NCI-H146 (cell line): ENCODE data around the gene IFT122.

Experiments used
- DNase-seq: peaks from one replicate; lab custom pipeline; 2025; lab: John Stamatoyannopoulos, UW

IFT122 gene

DNA sequence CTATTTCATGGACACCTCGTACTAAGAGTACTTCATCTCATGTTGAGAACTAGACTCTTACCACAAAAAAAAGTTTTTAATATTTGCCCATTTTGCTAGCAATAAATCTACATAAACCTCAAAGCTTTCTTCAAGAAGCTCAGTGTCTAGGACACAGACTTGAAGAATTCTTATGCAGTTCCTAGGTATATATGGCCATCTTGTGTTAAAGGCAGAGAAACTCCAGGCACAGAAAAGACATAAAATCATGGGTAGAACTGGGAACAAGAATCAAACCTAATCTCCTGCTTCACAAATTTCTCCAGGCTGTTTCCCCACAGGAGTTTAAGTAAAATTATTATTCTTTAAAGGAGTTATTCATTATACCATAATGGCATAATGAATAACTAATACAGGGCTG is 4.7 kb upstream of the IFT122 start:
- DNase-seq = no peak

DNA sequence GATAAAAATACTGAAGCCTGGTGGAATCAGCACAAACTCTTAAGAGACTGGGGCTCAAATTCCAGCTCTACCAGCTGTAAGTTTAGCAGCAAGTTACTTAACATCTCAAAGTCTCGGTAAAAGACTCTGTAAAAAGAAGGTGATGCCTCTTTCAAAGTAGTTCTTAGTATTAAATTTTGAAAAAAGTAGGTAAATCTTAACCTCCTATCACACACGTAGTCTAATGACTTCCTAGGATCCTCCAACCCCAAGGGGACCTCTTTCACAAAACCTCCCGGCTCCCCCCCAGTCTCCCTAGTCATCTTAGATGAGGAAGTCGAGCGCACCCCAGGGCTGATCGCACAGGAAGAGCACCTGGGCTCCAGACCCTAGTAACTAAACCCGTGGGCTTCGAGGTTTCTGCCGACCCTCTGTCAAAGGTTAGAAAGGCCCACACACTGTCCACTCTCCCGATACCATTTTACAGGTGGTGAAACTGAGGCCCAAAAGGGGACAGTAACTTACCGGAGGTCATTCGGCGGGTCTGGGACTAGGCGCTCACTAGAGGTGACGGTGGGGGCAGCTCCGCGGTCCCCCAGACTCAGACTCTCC is 703 bp upstream of the IFT122 start:
- peak; percentile 70 for DNase-seq

DNA sequence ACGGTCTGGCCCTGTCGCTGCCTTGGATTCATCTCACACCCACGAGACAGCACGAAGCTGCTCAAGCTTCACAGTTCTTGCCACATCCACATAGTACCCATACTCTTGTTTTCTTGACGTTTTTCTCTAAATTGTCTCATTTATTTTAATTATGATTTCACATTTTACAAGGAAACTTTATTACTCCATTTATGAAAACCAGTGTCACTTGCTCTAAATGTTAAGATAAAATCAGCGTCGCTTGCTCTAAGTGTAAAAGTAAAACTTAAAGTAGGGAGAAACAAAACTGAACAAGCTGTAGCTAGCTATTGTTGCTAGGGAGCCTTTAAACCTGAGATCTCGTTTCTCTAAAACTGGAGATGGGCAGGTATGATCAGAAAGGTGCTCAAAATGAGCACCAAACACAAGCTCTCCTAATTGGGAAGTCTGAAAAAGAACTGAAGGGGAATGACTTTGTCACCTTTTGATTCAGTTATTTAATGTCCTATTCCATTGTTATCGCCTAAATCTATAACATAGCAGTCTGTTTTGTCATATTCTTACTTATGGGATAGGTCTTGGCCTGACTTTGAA is 680 bp downstream of the IFT122 start:
- peak; percentile 34 for DNase-seq

DNA sequence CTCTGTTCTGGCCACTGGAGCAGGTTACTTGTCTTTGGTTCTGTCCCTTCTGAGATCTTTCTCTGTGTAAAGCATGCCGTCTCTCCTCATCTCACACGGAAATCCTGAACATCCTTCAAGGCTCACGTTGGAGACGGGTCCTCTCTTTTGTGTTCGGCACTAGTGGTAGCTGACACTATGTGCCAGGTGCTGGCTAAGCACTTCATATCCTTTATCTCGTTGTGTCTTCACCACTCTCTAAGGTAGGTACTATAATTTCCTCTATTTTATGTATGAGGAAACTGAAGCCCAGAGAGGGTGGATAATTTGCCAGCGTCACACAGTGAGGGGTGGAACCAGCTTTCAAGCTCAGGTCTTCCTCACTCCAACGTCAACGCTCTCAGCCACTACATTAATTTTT is 1.2 kb downstream of the IFT122 start:
- DNase-seq = peak; percentile 34

DNA sequence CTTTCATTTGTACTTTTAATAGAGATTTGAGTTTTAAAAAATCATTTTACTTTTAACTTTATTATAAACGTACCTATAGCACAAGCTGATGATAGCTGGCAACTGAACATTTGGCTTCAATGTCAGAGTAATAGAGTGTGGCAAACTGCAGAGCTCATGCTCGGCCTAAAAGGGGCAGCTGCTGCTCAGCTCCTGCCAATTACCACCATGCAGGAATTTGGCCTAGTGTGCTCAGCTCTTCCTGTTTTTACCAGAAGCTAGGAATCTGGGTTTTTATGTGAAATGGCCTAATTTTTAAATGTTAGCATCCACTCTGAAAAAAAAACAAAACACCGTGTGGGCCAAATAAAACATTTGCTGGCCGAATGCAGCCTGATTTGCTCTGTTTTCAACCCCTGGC is 1.8 kb downstream of the IFT122 start:
- no peak for DNase-seq

DNA sequence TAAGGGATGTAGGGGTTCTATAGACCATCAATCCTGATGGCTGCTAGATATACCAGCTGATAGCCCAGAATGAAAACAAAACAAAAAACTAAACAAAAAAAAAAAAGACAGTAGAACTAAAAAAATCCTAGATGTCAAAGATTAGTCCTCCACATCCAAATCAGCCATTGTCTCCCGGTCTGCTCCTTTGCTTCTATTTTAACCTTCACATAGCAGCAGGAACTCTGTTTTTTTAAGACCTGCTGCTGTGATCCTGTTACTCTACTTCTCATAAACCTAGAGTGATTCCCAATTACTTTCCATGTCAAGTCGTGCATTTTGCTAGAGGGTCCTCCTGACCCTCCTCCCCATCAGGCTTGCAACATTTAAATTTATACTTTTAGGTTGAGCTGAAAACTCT is 2.5 kb downstream of the IFT122 start:
- no peak for DNase-seq

DNA sequence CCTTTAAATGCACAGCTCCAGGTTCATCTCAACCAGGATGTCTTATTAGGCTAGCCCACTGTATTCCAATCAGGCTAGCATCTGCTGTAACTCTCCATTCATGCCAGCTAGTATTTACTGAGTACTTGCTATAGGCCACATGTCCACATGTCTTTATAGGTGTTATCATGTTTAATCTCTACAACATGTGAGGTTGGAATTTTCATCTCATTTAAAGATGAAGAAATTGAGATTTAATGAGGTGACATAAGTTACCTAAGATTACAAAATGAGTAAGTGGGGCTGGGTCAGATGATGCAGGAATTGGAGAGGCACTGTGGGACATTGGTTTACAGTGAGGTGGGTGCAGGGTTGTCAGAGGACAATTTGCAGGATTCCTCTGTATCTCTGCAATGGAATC is 2.9 kb downstream of the IFT122 start:
- DNase-seq = no peak

DNA sequence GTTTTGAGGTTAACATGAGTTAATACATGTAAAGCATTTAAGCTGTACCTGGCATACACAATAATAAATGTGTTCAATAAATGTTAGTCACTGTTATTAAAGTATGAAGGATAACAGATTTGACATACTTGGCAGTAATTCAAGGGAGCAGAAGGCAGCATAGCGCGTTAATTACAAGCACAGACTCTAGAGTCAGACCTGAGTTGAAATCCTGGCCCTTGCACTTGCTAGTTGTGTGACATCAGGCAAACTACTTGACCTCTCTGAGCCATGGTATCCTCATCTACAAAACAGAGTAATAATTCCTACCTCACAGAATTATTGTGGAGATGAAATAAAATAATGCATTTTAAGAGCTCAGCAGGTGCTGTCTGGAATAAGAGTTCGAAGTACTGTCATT is 5.4 kb downstream of the IFT122 start:
- DNase-seq = no peak

DNA sequence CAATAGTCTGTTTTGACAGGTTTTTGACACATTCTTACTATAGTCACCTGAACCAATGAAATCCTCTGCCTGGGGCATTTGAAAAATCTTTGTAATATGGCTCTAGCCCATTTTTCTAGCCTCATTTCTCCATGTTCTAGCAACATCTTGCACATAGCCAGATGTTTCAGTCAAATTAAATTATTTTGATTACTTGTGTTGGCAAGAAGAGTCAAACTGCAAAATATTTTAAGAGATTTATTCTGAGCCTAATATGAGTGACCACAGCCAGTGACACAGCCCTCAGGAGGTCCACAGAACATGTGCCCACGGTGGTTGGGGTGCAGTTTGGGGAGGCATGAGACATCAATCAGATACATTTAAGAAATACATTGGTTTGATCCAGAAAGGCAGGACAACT is 6.9 kb downstream of the IFT122 start:
- no peak for DNase-seq

DNA sequence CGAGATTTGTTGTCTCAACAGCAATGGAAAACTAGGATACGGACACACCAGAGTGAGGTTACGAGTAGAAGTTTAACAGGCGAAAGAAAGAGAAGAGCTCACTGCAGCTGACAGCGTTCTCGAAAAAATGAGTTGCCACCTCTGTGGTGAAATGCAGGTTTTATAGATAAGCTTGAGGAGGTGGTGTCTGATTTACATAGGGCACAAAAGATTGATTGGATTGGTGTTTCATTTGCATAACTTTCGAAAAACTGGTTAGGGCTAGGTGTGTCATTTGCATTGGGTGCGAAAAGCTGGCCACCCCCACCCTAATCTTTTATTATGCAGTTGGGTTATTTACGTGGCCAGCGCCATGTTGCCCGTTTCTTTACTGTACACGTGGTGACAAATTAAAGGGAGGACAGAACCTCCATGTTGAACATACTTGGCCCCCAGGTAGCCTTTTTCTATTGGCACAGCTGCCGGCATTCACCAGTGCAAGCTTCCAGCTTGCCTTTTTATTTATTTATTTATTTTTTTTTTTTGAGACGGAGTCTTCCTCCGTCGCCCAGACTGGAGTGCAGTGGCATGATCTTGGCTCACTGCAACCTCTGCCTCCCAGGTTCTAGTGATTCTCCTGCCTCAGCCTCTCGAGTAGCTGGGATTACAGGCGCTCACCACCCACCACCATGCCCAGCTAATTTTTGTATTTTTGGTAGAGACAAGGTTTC is 8.3 kb downstream of the IFT122 start:
- DNase-seq = no peak

DNA sequence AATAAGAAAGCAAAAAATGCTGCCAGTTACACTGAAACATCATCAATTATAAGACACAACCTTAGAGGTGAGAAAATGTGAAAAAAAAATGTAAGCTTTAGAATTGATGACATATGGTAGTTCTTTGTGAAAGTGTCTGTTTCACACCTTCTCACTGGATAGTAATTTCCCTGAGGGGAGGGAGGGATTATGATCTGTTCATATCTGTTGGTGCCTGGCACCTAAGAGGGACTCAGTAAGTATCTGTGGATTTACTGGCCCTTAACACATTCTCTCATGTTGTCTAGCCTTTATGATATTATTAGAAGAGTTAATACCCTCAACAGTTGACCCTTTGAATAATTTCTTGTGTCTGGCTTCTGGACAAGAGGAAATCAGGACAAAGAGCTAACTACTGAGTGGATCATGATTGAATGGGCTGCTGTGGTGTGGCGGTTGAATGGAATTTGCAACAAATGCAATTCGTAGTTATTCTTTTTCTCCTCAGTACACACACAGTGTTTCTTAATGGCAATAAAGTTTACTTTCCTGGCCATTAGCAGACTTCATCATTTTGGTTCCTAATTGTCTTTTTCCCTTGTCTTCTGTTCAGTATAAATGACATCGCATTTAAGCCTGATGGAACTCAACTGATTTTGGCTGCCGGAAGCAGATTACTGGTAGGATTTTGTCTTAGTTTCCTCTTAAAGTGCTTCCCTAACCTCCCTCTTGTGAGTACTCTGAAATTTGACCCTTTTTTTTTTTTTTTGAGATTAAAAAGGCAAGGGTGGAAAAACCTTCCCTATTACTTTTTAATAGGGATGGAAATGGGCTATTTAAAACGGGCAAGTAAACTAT is 9.5 kb downstream of the IFT122 start:
- no peak for DNase-seq

DNA sequence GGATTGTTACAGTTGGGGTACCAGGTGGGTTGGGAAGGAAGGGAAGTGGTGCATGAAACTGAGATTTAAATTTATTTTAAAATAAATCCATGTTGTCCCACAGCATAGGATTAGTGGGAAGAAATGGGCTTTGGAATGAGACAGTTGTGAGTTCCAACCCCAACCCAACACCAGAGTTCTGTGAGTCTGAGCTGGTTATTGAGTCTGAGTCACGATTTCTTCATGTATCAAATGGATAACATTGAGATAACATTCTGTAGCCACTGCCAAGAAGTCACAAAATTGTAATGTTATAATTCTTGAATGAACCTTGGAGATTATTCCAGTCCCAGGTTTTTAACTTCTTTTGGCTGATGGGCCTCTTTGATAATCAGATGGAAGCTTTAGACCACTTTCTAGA is 13.7 kb downstream of the IFT122 start:
- DNase-seq = no peak

DNA sequence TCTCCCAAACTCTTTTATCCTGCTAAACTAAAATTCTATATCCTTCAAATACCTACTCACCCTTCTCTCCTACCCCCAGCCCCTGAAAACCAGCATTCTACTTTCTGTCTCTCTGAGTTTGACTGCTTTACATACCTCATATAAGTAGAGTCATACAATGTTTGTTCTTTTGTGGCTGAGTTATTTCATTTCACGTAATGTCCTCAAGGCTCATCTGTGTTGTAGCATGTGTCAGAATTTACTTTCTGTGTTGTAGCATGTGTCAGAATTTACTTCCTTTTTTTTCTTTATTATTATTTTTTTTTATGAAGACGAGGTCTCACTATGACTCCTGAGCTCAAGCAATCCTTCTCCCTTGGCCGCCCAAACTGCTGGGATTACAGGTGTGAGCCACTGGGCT is 20.1 kb downstream of the IFT122 start:
- DNase-seq = no peak

DNA sequence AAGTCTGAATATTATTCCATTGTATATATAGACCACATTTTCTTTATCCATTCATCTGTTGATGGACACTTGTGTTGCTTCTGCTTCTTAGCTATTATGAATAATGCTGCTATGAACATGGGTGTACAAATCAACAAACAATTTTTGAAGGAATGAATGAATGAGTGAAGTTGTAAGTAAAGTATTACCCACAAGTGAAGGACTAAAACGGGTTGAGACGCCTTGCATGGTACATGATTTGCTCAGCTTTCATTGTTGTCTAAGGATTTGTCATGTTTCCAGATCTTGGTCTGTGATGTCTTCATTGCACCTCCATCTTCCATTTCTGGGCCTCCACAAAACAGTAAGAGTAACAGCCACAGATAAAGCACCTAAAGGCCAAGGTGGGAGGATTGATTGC is 20.5 kb downstream of the IFT122 start:
- DNase-seq = no peak

DNA sequence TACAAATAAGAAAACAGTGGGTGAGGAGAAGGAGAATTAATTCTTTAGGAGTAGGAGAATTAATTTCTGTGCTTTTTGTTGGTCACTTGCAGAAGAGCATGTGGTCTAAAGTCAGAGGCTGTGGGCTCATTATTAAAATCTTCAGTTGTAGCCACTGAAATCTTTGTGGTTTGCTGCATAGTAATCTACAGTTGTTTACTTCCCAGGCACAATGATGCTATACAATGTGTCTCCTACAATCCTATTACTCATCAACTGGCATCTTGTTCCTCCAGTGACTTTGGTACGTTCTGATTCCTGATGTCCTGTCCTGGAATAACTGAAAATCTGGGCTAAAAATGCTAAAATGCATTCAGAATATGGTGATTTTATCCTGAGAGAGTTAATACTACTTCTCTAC is 21.0 kb downstream of the IFT122 start:
- DNase-seq = no peak

DNA sequence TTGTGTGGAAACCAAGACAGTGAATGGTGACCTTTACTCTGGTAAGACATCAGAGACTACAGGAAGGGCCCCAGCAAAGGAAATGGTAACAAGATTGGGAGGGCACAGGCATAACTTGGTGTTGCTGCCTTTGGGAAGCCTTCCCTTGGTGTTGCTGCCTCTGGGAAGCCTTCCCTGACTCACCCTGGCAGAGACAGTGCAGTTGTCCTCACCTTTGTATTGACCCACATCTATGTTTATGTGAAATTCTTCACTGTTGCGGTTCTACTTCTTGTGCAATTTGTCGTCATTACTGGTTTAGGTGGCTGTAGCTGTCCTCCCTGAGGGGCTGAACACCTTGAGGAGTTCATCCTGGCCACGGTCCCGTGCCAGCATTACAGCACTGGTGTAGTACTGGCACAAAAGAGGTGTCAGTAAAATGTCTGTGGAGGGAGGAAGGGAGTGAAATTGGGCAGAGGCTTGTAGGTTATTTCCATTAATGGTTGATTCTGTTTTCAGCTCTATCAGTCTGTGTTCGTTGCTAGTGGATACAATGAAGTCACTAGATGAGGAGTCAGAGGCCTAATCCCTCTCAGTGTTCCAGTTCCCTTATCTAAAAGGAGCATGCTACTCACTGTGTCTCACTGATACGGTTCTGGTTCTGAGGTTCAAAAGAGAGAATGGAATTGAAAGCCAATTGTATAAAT is 21.6 kb downstream of the IFT122 start:
- no peak for DNase-seq

DNA sequence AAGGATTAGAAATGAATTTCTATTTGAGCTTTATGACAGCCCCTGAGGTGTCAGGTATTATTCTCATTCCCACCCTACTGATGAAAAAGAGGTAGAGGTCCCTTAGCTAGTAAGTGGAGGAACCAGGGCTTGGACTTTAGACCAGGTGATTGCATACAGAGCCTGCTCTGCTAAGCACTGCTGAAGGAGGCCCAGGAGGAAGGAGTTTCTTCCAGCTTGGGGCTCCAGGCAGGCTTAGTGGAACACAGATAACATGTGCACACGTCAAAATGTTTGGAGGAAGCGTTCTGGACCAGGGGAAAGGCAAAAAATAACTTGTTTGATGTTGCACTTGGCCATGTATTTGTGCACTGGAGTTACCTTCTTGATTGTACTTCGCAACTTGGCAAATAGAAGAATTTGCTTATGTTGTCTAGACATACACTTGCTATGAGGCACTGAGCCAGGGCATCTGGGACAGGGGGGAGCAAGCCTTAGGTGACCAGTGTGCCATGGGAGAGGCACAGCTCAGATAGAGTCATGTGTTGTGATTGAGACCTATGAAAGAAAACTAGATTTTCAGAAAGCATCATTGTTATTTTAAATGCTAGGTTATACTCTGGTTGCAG is 22.4 kb downstream of the IFT122 start:
- no peak for DNase-seq

DNA sequence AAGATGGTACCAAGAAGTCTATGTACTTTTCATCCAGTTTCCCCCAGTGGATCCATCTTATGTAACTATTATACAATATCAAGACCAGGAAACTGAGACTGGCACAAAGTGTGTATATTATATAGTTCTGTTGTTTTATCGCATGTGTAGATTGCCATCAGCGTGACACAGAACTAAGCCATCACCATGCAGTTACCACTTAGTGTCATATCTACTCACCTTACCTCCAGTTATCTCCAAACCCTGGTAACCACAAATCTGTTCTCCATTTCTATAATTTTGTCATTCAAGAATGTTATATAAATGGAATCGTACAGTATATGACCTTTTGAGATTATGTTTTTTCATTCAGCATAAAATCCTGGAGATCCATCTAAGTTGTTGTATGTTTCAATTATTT is 23.1 kb downstream of the IFT122 start:
- no peak for DNase-seq

DNA sequence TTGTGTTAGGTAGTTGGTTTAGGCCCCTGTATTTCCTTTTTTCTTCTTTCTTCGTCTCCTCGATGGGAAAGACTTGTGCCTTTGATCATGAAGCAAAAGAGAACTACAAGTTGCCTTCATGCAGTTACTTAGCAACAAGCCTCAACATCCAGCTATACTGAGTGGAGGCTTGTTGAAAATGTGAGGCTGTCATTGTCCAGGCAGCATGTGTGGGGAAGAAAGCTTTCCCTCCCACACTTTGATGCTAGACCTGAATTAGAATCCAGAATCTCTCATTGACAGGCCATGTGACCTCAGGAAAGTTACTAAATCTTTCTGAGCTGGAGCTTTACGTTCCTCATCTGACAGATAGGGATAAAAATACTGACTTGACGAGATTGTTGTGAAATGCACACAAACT is 23.7 kb downstream of the IFT122 start:
- DNase-seq = no peak

DNA sequence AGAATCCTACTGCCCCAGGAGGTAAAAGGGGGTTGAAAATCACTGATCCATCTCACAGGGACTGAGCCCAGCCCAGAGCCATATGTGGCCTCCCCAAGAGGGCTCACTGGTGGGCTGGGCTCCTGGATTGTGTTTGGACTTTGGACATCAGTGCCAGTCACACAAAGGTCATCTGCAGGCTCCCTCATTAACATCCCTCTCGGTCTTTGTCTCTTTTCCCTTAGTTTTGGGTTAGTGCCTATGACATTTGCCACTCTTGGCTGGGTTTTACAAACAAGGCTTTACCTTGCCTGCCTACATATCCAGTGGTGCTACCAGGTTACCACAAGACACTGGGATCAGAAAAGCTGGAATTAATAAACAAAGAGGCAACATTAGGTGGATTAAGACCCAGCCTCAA is 27.9 kb downstream of the IFT122 start:
- DNase-seq = no peak

DNA sequence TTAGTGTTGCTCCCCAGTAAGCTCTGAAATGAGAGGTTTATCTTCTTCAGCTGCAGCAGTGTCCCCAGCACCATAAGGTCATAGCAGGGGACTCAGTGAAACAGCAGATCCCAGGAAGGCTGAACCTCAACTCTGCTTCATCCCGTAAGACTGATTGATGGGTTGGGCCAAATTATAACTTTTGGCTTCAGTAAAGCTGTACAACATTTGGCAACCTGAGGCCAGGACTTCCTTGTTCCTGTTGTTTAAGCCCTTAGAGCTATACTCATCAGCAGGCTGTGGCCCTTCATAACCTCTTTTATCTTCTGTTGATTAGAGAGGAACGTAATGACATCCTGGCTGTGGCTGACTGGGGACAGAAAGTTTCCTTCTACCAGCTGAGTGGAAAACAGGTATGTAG is 29.0 kb downstream of the IFT122 start:
- DNase-seq = no peak

DNA sequence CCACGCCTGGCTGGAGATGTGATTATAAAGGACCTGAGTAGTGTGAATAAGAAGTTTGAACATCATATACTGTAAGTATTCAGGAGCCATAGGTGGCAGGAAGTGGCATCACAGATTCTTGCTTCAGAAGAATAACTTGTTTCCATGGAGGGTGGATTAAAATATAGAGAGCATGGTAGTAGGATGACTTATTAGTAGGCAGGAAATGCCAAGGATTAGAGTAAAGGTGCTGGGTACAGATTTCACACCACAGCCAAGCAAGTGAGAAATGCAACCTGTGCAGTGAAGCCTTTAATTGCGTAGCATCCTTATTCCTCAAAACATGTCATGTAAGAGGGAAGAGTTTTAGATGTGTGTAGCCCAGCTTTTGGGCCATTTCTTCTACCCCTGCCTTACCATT is 30.8 kb downstream of the IFT122 start:
- no peak for DNase-seq
